K562 (cell line): Measurements from ENCODE around the gene PLXNB2. TPM values are rescaled to one million over a fixed set of nuclear protein-coding genes. Genes with fewer than 3 reads are reported as not detected.
A peak's percentile ranks its signal among the peaks of the same experiment; 100 is the strongest.

Source experiments
- ATAC-seq: fragments of 200-7000 bp; cut with Tn5 transposase; 3 replicates; pipeline ENCODE4 v1.9.1; 2020; ENCODE audit warnings: moderate library complexity
- BruUV-seq: library from RNA; stranded (reverse); fragments of 400-500 nt; replicated peaks from 2 replicates; lab custom pipeline; 2021; lab: Mats Ljungman, UMichigan
- CTCF ChIA-PET: fragments of 300-600 bp; formaldehyde crosslinking; extraction: SDS; loops from one replicate; lab custom pipeline; 2021; ENCODE audit warnings: low intra/inter-chr PET ratio; lab: Yijun Ruan, JAX
- POLR2A ChIA-PET: fragments of 300-600, 350-650 bp; sonication (Branson Sonifier 250); formaldehyde crosslinking; extraction: SDS; loops from one replicate; lab custom pipeline; 2021; ENCODE audit warnings: antibody characterized with exemption, inconsistent platforms; lab: Yijun Ruan, JAX
- DNase-seq, 4 experiments: peaks; one replicate each; pipeline versions ENCODE4 v3.0.0 to v3.0.0-alpha.2; 2011 to 2018; ENCODE audit warnings: low spot score in 3 of 4, mixed read lengths in 3 of 4; ENCODE audit errors: extremely low read depth in 1 of 4
- FAIRE-seq: peaks from 2 replicates; lab custom pipeline; 2011; peaks lifted over from hg19 to GRCh38; lab: Jason Lieb, UNC
- H2AFZ ChIP-seq: 2 replicates; pipeline ENCODE4 v1.6.0; 2011; ENCODE audit warnings: low read depth, low read length, control low read depth, inconsistent platforms
- H3K27ac ChIP-seq: fragments of 200-600 bp; 3 replicates; pipeline ENCODE4 v1.8.0; 2011; ENCODE audit warnings: low read depth, mild to moderate bottlenecking, control low read depth, inconsistent platforms, low read length, moderate library complexity, mixed read lengths; ENCODE audit errors: extremely low read depth
- H3K27me3 ChIP-seq, 2 experiments: fragments of 300-600 bp in 1 of 2; 2 replicates in 1 of 2; 3 replicates in 1 of 2; pipeline versions ENCODE4 v1.6.0 to v1.8.0; 2011; ENCODE audit warnings: inconsistent platforms in 2 of 2, low read length in 2 of 2, mild to moderate bottlenecking in 1 of 2, mixed read lengths in 1 of 2, moderate library complexity in 1 of 2; ENCODE audit not compliant: control insufficient read depth in 2 of 2, insufficient read depth in 2 of 2
- H3K36me3 ChIP-seq: fragments of 300-600 bp; 3 replicates; pipeline ENCODE4 v1.8.0; 2011; ENCODE audit warnings: mild to moderate bottlenecking, low read length, inconsistent platforms; ENCODE audit not compliant: control insufficient read depth, insufficient read depth
- H3K4me1 ChIP-seq, 2 experiments: fragments of 200-600 bp in 1 of 2; replicated peaks in 1 of 2; 2 replicates in 1 of 2; 3 replicates in 1 of 2; pipeline versions ENCODE4 v1.5.1 to v1.8.0; 2011; ENCODE audit warnings: inconsistent platforms in 2 of 2, low read length in 2 of 2, mild to moderate bottlenecking in 1 of 2, mixed read lengths in 1 of 2, moderate library complexity in 1 of 2; ENCODE audit not compliant: control insufficient read depth in 2 of 2, insufficient read depth in 2 of 2
- H3K4me2 ChIP-seq: 2 replicates; pipeline ENCODE4 v1.6.1; 2011; ENCODE audit warnings: low read length, control low read depth, inconsistent platforms, mixed read lengths; ENCODE audit not compliant: insufficient read depth
- H3K4me3 ChIP-seq: fragments of 200-600 bp; sonication (generic), shearing (Covaris generic); 2 replicates; pipeline ENCODE4 v1.5.1; 2016; ENCODE audit warnings: control low read depth, inconsistent platforms
- H3K79me2 ChIP-seq: fragments of 200-600 bp; 3 replicates; pipeline ENCODE4 v1.8.0; 2011; ENCODE audit warnings: low read length, inconsistent platforms; ENCODE audit not compliant: control insufficient read depth, insufficient read depth
- H3K9ac ChIP-seq, 2 experiments: 2 replicates each; pipeline versions ENCODE4 v1.6.0 to v1.6.1; 2011; ENCODE audit warnings: low read depth in 2 of 2, low read length in 2 of 2, control low read depth in 1 of 2, inconsistent platforms in 1 of 2, mild to moderate bottlenecking in 1 of 2, mixed read lengths in 1 of 2; ENCODE audit not compliant: insufficient read depth in 1 of 2
- H3K9me1 ChIP-seq: one replicate; pipeline ENCODE4 v1.6.0; 2011; ENCODE audit warnings: inconsistent platforms, mild to moderate bottlenecking, low read length, moderate library complexity; ENCODE audit not compliant: control insufficient read depth, insufficient read depth
- H3K9me3 ChIP-seq: replicated peaks from 2 replicates; pipeline ENCODE4 v1.5.1; 2011; ENCODE audit warnings: low read depth, low read length, inconsistent platforms; ENCODE audit not compliant: control insufficient read depth, insufficient read depth
- H4K20me1 ChIP-seq: replicated peaks from 2 replicates; pipeline ENCODE4 v1.6.1; 2011; ENCODE audit warnings: low read length, inconsistent platforms, mixed read lengths; ENCODE audit not compliant: control insufficient read depth, insufficient read depth
- MEF2A ChIP-seq: IDR thresholded peaks from 2 replicates; pipeline ENCODE4 v1.6.1; 2011; ENCODE audit warnings: low read depth, mild to moderate bottlenecking, low read length, moderate library complexity; ENCODE audit not compliant: control insufficient read depth
- POLR2G ChIP-seq: fragments of 200-400 bp; formaldehyde crosslinking; IDR thresholded peaks from 2 replicates; pipeline ENCODE4 v1.6.1; 2017; ENCODE audit warnings: low read depth, mild to moderate bottlenecking, antibody characterized with exemption, low read length, moderate library complexity
- RBFOX2 ChIP-seq: fragments of 200-400 bp; formaldehyde crosslinking; IDR thresholded peaks from 2 replicates; pipeline ENCODE4 v1.6.1; 2017; ENCODE audit warnings: low read depth, mild to moderate bottlenecking, low read length, moderate library complexity
- ZKSCAN8 ChIP-seq: fragments of 200-800 bp; sonication (Bioruptor generic); IDR thresholded peaks from 2 replicates; pipeline ENCODE4 v1.6.1; 2016; ENCODE audit warnings: missing genetic modification characterization, missing compliant biosample characterization
- ZNF143 ChIP-seq: sonication (generic); formaldehyde crosslinking; IDR thresholded peaks from 2 replicates; pipeline ENCODE4 v1.9.0; 2022; ENCODE audit warnings: mild to moderate bottlenecking, missing genetic modification reagents
- WGBS: fragments of 100-300 bp; shearing (Covaris generic); methylation state at CpG from one replicate; pipeline ENCODE4 v1.1.6; 2016; ENCODE audit warnings: low coverage, mixed read lengths; ENCODE audit not compliant: insufficient coverage; ENCODE audit errors: missing lambda C conversion rate; 5-methylcytosine and 5-hydroxymethylcytosine counted together
- in situ Hi-C: fragments of 300-500 bp; cut with MboI; formaldehyde crosslinking; loops from 4 replicates; pipeline ENCODE4 v1.15.0; 2018; ENCODE audit warnings: inconsistent platforms, mixed read lengths
- intact Hi-C: fragments of 100-400 bp; cut with micrococcal nuclease; formaldehyde crosslinking; loops from 2 replicates; pipeline ENCODE4 v1.14.2; 2022
- polyA plus RNA-seq, 8 experiments: library from polyadenylated mRNA; depleted of rRNA in 4 of 8; stranded (reverse) in 5 of 8; unstranded in 3 of 8; fragments of >200 nt; fragmentation: Nextera tagmentation in 2 of 8; fragmentation: Illumina TruSeq in 1 of 8; extraction: Ambion mirVana in 2 of 8; extraction: Trizol in 1 of 8; gene quantifications; 2 replicates each; pipeline versions ENCODE4 v1.2.1 to v1.2.3, GENCODE V29; 2011 to 2014; ENCODE audit warnings: inconsistent platforms in 1 of 8, missing spikeins in 1 of 8
- total RNA-seq, 7 experiments: library from RNA; depleted of rRNA in 6 of 7; stranded (reverse); fragments of >200 nt in 6 of 7; fragmentation: Illumina TruSeq in 2 of 7; extraction: Trizol in 2 of 7; gene quantifications; 2 replicates each; pipeline versions ENCODE4 v1.2.1 to v1.2.3, GENCODE V29; 2011 to 2021; ENCODE audit warnings: low replicate concordance in 1 of 7
- TF ChIP-seq, protein P1 (sequence below), 2 experiments: fragments of 250-450 bp in 1 of 2; fragments of 450-650 bp in 1 of 2; sonication (Bioruptor Pico) in 1 of 2; IDR thresholded peaks; 2 replicates each; pipeline versions ENCODE4 v1.6.1 to v1.8.0; 2016 to 2021; ENCODE audit warnings: mild to moderate bottlenecking in 2 of 2, moderate library complexity in 2 of 2, missing compliant biosample characterization in 1 of 2, missing genetic modification characterization in 1 of 2

The PLXNB2 gene
- total and polyA plus RNA-seq, 9 of the 15 experiments (the other 6 are each of a cell fraction or from before 2014, with no cell fraction given) = 0.15 to 45.1 (median 13.6) TPM

DNA sequence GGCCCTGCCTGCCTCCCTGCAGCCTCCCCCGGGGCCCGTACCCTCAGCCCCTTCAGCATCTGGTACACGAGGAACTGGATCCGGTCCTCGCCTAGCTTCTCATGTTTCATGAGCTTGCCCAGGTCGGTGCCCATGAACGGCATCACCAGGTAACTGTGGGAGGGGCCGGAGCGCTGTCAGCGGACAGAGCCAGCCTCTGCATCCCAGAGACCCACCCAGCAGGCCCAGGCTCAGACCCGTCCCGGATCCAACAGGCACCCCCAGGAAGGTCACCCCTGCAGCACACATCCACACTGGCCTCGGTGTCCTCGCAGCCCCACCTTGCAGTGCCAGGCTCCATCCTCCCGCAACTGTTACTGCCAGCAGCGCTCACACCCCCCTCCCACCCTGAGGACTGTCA lies 50.4 kb downstream of the PLXNB2 start:
- no peak overlapping the region for H2AFZ ChIP-seq
- in situ Hi-C loops = no loop called here
- 92% methylated on average over 10 of the region's 16 CpGs for WGBS
- peaks cover 3 to 90% of the 10 kb centered on the region in 2 experiments; a peak in 4 of 5 replicates for H3K4me1 ChIP-seq
- FAIRE-seq = no peak
- H3K27ac ChIP-seq = no peak overlapping the region
- peaks cover 27% of the 10 kb centered on the region for H3K79me2 ChIP-seq
- no peak overlapping the region for H3K9ac ChIP-seq
- H3K36me3 ChIP-seq = peaks cover 60% of the 10 kb centered on the region; the same call in 1 of the 3 replicates
- no peaks in the 10 kb centered on the region for H3K27me3 ChIP-seq
- no peaks in the 10 kb centered on the region for H3K9me3 ChIP-seq
- DNase-seq = no peak
- intact Hi-C loops = no loop called here
- no peak overlapping the region for H3K4me3 ChIP-seq
- ChIA-PET CTCF (no interaction called here), POLR2A (interaction anchor here (0.6 kb wide), 1 partner anchor 10 kb away, joined by 3 read pairs; no protein-coding TSS in a partner anchor)
- TF ChIP-seq, protein P1, sequence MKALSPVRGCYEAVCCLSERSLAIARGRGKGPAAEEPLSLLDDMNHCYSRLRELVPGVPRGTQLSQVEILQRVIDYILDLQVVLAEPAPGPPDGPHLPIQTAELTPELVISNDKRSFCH (CRISPR knock-in tag; IDR thresholded peaks at IDR 0.05) = no peak
- TF ChIP-seq, protein P1 (tag; IDR thresholded peaks at IDR 0.05) = no peak
- TF ChIP-seq MEF2A = no peak
- no peak overlapping the region for H3K4me2 ChIP-seq
- no peaks in the 10 kb centered on the region for H3K9me1 ChIP-seq
- no TSS peak for BruUV-seq
- no peaks in the 10 kb centered on the region for H4K20me1 ChIP-seq
- ATAC-seq = no peak

DNA sequence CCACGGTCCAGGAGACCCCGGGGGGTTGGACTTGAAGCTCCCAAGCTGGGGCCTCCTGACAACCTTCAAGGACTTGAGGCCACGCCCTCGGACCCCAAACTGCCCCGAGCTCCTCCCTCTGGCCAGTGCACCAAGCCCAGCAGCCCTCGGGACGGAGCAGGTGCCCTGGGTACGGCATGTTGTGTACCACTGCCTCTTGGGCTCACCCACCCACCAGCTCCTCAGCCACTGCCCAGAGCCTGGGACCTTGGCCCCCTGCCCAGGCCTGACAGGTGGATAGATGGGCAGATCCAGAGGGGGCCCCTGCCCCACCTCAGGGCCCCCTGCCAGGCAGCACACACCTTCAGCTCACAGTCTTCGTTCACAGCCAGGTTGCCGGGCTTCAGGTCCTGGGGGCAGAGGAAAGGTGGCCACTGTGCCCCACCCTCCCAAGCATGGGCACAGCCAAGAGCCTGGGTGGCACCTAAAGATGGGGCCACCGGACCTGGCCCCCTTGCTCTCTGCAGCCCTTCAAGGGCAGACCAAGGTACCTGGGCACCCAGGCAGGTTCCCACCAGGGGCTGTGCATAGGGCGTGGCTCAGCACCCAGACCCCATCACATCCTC lies 51.1 kb downstream of the PLXNB2 start:
- DNase-seq (no peak), FAIRE-seq (no peak), ATAC-seq (no peak)
- no TSS peak for BruUV-seq
- ChIA-PET POLR2A (interaction anchor here (0.6 to 1.2 kb wide), 3 partner anchors 11 to 47 kb away, joined by 3 to 4 read pairs (median 3); no protein-coding TSS in a partner anchor), CTCF (no interaction called here)
- no peaks in the 10 kb centered on the region for H3K9me3 ChIP-seq
- no peak overlapping the region for H3K4me2 ChIP-seq
- peaks cover 0 to 90% of the 10 kb centered on the region in 2 experiments; a peak in 3 of 5 replicates for H3K4me1 ChIP-seq
- no peak overlapping the region for H3K4me3 ChIP-seq
- H2AFZ ChIP-seq = no peak overlapping the region
- in situ Hi-C loops = no loop called here
- H3K36me3 ChIP-seq = peaks cover 60% of the 10 kb centered on the region; the same call in 1 of the 3 replicates
- H3K27ac ChIP-seq = no peak overlapping the region
- TF ChIP-seq POLR2G = 0 out of 2 replicates have a peak, but pooled peaks have one; percentile 25
- peak; percentile 58; the same call in 1 of the 2 replicates for TF ChIP-seq RBFOX2
- TF ChIP-seq ZNF143 (CRISPR knock-in tag) = no peak
- TF ChIP-seq ZKSCAN8 (CRISPR knock-in tag) = no peak
- H3K27me3 ChIP-seq = no peaks in the 10 kb centered on the region
- no peaks in the 10 kb centered on the region for H4K20me1 ChIP-seq
- peaks cover 27% of the 10 kb centered on the region for H3K79me2 ChIP-seq
- intact Hi-C loops = no loop called here
- 96% methylated on average over 7 of the region's 12 CpGs for WGBS
- no peak overlapping the region for H3K9ac ChIP-seq
- H3K9me1 ChIP-seq = no peaks in the 10 kb centered on the region
